ENCODE measurements around the gene TCF19. TPM values are rescaled to one million over a fixed set of nuclear protein-coding genes. Genes with fewer than 3 reads are reported as not detected.

Gene TCF19
- total and polyA plus RNA-seq, 2 experiments from 2014 or later, result 8.3 to 11.1 TPM

- TF ChIP-seq ETS1 (IDR thresholded peaks at IDR 0.05) (no peak), NANOG (IDR thresholded peaks at IDR 0.05; ENCODE audit: borderline replicate concordance) (no peak), JUNB (IDR thresholded peaks at IDR 0.05; ENCODE audit: unreplicated experiment) (no peak), CREB1 (CRISPR knock-in tag; IDR thresholded peaks at IDR 0.05; ENCODE audit: low read depth) (no peak), POLR2AphosphoS5 (IDR thresholded peaks at IDR 0.05; ENCODE audit: low read depth) (no peak), REST (IDR thresholded peaks at IDR 0.05; ENCODE audit: unreplicated experiment) (no peak), EZH2phosphoT487 (IDR thresholded peaks at IDR 0.05; ENCODE audit: unreplicated experiment) (no peak), ZNF114 (CRISPR knock-in tag; IDR thresholded peaks at IDR 0.05) (no peak), EZH2 (IDR thresholded peaks at IDR 0.05; ENCODE audit: low read depth, unreplicated experiment) (no peak), CTCF (conservative IDR thresholded peaks at IDR 0.05; ENCODE audit: low read depth in 2 of 2) (no peak)
These were observed 20.6 kb downstream of the TCF19 start (continued) for GRCh38 chr6:31179042-31179386.

DNA sequence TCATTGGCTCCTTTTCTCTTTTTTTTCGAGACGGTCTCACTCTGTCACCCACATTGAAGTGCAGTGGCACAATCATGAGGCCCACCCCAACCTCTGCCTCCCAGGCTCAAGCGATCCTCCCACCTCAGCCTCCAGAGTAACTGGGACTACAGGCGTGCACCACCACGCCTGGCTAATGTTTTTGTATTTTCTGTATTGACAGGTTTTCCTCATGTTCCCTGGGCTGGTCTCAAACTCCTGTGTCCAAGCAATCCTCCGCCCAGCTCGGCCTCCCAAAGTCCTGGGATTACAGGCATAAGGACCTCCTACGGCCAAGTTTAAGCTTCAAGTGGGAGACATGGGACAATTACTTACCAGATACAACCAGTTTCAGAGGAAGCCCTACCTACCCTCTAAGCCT is 21.5 kb downstream of the TCF19 start:
- Histone ChIP-seq H3K4me3 (no peak overlapping the region), H3K4me2 (no peak overlapping the region; the same call in 1 of the 2 replicates)
- no peak for ATAC-seq

More for the DNA sequence above, 21.5 kb downstream of the TCF19 start:
- peaks cover 39% of the 10 kb centered on the region for H3K4me1 Mint-ChIP-seq
- H3K9me3 Mint-ChIP-seq, result no peaks in the 10 kb centered on the region
- no peak for DNase-seq (ENCODE audit: low spot score)
- no peak overlapping the region for H3K27ac Mint-ChIP-seq
- H3K36me3 Mint-ChIP-seq (ENCODE audit: low read depth), result peaks cover 13% of the 10 kb centered on the region
- TF ChIP-seq JUNB (IDR thresholded peaks at IDR 0.05; ENCODE audit: unreplicated experiment) (no peak), POLR2AphosphoS5 (IDR thresholded peaks at IDR 0.05; ENCODE audit: low read depth) (no peak), ZNF331 (CRISPR knock-in tag; IDR thresholded peaks at IDR 0.05; ENCODE audit: low read depth) (no peak), CREB1 (CRISPR knock-in tag; IDR thresholded peaks at IDR 0.05; ENCODE audit: low read depth) (no peak)
- no peaks in the 10 kb centered on the region for H4K20me1 ChIP-seq (replicated peaks; ENCODE audit: insufficient read depth)
- no peak overlapping the region for H3K4me3 Mint-ChIP-seq
- peaks cover 7% of the 10 kb centered on the region for H3K27me3 Mint-ChIP-seq (ENCODE audit: insufficient read depth, low read depth, poor library complexity)
- H3F3A ChIP-seq (replicated peaks; ENCODE audit: low read depth), result no peaks in the 10 kb centered on the region
- H3K36me3 ChIP-seq (ENCODE audit: insufficient read depth), result no peaks in the 10 kb centered on the region; the same call in 1 of the 2 replicates
- no peak overlapping the region for H2AFZ ChIP-seq
- H3K4me1 ChIP-seq (ENCODE audit: insufficient read depth), result peaks cover 33% of the 10 kb centered on the region
- peaks cover 3% of the 10 kb centered on the region for H3K79me2 ChIP-seq (replicated peaks; ENCODE audit: insufficient read depth)
- H3K27ac ChIP-seq (ENCODE audit: low read depth), result no peak overlapping the region
- H3K9me2 ChIP-seq (ENCODE audit: insufficient read depth), result no peaks in the 10 kb centered on the region
- no peaks in the 10 kb centered on the region for H3K27me3 ChIP-seq (ENCODE audit: insufficient read depth)

Measured in GM23338 (cell line).